GM18498 (cell line): Measurements from ENCODE around the gene STK40.

Experiments used
- ATAC-seq: cut with Tn5 transposase; IDR thresholded peaks from one replicate; pipeline ENCODE4 v1.9.1; 2021; ENCODE audit warnings: mild to moderate bottlenecking, moderate library complexity; ENCODE audit not compliant: unreplicated experiment

Gene STK40

DNA sequence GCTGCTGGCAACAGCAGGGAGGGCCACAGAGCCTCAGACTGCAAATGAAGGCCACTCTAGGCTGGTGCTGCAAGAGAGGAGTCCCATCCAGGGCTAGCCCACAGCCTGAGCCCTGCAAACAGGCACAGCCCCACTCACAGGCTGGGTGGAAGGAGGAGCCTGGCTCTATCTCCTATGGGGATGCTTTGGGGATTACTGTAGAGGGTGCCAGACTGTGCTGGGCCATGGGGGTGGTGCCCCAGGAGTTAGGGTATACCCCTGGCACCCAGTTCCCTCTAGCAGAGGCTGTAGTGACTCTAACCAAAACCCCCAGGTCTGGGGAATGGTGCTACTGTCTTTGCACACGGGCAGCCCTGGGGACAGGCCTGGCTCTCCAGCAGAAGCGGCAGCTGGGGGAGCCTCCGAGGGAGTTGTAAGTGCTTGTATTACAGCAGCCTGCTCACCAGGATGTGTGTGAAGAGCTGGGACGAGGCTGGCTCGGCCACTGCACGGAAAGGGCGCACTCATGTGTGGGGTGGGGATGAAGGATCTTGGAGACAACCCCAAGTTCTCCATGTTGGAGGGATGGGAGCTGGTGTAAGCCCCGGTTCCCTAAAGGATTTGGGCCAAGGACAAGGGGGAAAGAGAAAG is 38.9 kb downstream of the STK40 start:
- no peak for ATAC-seq

DNA sequence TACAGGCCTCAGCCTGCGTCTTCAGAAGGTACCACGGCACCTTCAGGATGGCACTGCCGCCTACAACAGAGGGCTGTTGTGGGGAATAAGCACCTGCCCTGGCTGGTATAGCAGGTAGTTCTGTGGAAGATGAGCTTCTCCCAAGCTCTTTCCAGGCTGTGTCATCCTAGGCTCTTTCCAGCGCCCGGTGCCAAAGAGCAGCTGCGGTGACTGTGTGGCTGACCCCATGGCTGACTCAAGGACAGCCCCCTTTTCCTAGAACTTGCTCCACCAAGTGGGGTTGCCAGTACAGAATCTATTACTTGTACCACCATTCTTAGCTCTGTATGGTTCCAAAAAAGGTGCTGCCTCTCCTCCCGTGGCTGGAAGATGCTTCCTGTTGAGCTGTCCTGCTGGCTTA is 40.4 kb downstream of the STK40 start:
- no peak for ATAC-seq

DNA sequence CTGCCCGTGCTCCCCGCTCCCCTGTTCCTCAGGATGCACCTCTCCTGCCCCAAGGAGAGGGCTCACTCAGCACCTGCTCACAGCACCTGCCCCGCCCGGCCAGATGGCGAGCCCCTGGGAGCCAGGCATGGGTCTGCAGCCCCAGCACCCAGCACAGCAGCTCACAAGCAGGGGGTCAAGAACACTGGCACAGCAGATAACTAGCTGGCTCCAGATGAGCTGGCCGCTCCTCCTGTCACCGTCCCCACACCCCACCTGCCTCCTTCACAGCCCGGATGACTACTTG is 41.4 kb downstream of the STK40 start:
- ATAC-seq: no peak

DNA sequence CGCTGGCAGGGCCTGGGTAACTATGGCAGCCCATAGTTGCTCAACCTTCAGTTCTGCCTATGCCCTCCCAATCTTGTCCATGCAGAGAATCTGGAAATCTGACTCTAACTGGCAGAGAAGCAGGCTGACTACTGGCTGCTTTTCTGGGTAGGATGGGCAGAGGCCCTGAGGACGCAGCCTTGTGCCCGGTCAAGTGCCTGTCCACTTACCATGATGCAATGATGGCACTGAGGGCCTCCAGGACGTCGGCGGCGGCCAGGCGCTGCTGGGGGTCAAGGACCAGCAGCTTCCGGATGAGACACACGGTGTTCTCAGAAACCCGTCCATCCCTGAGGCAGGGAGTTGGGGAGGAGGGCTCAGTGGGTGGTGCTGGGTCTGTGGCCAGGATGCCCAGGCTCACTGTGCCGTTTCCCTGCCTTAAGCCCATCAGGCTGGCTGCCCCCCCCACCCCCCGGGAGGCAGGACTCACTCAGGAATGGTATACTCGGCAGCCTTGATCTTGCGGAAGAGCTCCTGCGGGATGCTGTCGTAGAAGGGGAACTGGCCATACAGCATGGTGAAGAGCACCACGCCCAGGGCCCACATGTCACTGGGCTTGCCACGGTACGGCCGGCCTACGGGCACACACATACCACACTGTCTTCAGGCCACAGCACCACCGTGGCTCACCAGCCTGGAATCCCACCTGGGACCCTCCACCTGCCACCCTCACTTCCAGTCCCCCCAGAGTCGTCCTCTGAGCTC is 41.9 kb downstream of the STK40 start:
- no peak for ATAC-seq

DNA sequence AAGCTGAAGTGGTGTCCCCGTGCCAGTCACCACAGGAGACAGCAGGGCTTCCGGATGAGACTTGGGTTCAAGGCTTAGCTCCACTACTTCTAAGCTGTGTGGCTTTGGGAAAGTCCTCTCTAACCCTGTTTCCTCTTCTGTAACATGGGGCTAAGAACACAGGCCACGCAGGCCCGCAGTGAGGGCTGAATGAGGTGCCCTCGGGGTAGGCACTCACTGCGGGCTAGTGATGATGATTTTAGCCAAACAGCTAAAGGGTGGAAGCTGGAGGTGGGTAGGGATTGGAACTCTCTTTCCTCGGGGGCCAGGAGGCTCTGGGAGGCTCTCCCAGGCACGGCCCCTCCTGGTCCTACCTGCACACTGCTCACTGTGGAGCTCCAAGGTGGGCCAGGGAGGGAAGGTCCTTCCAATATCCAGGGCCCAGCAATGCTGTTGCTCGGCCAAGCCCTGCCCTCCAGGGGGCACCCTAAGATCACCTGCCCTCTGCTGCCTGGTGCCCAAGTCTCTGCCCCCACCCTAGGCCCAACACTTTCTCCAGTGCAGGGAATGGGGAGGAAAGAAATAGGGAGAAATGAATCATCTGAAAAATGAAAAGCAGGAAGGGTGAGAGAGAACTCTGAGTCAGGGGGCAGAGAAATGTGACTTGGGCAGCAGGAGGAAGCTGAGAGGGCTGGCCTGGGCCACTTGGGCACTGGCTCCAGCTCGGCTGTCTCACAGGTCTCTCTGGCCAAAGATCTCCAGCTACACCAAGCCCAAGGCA is 43.1 kb downstream of the STK40 start:
- no peak for ATAC-seq

DNA sequence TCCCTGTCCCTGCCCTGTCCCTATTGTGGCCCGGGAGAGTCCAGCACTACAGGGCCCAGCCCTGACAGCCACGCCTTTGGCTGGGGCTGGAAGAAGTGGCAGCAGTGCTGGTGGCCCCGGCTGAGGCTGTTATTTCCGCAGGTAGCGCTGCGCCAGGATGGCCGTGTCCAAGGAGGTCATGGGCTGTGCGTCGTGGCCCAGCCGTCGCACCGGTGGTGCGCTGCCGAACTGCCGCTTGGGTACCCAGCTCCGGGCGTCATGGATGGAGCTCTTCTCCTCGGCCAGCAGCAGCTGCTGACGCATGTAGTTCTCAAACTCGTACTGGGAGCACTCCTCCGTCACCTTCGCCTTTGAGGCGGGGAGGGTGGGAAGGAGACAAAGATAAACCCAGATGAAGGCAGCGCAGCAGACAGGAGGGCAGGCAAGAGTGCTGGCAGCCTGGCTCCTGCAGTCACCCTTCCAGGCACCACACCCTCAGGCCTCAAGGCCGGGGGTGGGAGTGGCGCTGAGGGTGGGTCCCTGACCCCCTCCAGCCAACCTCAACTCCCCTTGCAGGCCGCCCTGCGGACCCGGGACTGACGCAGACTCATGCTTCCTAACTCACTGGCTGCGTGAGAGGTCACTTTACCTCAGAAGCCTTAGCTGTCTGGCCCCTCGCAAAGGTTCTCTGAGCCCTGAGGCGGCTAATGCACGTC is 44.0 kb downstream of the STK40 start:
- no peak for ATAC-seq

DNA sequence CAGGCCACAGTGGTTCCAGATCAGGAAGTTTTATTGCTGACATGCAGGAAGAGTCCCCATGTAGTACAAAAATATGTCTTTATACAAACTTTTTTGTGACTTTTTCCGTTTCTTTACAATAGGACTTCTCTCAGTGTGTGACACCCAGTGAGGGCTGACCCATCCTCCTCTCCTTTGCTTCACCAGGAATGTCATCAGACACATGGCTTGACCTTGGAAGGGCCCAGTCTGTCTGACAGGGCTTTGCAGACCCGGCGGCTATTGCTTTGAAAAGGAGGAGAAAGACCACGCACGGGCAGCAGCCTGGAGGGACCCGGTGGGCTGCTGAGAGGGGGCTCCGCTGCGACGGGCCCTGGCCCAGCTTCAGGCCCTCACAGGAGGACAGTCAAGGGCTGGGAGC is 46.1 kb downstream of the STK40 start:
- no peak for ATAC-seq

DNA sequence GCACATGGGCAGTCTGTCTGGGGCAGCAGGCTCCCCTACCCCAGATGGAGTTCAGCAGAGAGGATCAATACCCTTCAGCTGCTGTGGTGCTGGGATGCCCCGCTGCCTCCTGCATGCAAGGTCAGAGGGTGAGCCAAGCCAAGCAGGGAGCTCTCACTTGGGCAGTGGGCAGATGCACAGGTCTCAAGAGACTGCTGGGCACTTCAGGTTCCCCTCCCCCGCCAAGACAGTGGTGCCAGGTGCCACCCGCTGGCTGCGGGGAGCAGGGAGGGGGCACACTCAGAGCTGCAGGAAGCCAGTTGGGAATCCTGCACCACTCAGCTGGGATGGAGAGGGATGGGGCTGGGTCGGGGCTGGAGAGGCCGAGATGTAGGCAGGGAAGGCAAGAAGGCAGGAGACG is 46.5 kb downstream of the STK40 start:
- ATAC-seq: no peak

DNA sequence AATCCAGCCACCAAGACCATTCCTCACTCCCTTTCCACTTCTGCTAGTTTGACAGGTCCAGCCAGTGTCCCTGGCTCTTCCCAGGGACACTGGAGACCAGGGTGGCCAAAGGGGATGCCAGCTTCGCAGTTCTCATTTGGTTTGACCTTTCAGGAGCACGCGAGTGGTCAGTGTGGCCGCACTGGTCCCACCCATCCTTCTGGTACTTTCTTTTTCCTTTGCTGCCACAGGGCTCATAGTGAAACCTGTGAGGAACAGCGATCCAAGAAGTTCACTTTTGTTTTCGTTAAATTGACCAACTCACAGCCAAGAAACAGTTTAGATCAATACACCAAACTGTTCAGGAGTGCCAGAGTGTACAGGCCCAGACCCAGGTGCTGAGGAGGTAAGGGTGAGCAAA is 47.9 kb downstream of the STK40 start:
- ATAC-seq: no peak

DNA sequence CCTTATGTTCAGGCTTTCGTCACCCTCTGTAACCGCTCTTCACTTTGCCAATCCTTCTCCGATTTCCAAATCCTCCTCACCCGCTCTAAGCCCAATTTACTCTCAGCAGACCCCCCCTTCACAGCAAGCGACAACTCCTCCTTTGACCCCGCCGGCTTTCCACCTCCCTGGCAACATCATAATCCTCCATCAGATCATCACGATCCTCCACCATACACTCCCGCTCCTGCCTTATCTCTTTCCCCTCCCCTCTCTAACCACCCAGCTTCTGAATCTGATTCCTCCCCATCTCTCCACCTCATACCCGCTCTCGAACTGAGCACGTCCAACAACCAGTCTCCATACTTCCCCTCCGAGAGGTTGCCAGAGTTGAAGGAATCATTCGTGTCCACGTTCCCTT is 54.8 kb downstream of the STK40 start:
- no peak for ATAC-seq

DNA sequence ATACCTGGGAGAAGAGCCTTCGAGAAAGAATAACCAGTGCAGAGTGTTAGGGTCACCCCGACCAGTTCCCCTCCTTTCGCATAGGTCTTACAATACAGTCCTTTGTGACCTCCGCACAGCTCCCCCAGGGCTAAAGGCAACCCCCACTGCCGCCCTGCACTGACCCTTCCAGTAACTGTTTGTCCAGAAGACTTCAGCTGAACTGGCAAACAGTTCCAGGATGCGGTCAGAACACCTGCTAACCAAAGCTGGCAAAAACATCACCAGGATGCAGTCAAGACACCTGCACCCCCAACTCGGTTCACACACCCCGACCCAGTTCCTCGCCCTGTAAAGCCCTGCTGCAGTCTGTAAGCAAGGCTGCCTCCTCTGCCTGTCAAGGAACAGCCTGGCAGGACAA is 55.9 kb downstream of the STK40 start:
- no peak for ATAC-seq

DNA sequence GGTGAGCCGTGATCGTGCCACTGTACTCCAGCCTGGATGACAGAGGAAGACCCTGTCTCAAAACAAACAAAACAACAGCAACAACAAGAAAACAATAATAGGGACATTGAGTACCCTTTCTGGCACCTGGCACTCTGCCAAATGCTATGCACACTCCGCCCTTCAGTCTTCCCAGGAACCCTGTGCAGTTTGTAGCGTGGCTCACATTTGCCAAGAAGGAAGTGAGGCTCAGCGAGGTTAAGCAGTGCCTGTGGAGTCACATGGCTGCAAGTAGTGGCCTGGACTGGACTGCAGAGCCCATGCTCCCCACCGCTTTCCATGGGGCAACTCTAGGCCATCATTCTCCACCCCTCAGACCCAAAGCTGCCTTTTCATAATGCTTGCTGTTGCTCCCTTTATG is 57.0 kb downstream of the STK40 start:
- ATAC-seq: no peak

DNA sequence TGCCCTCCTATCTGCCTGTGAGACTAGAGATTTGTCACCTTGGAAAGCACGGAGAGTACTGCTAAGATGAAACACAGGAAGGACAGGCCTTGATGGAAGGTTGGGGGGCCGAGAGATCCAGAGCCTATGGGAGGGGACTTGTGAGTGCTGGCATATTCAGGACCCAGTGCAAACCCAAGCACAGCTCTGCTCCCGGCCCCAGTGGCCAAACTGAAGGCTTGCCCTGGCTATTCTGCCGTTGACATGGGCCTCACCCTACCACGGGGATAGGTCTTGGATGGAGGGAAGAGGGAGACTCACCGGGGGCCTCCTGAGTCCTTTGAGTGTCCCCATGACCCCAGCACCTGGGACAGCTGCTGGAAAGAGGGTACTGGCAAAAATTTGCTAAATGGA is 57.6 kb downstream of the STK40 start:
- ATAC-seq: no peak

DNA sequence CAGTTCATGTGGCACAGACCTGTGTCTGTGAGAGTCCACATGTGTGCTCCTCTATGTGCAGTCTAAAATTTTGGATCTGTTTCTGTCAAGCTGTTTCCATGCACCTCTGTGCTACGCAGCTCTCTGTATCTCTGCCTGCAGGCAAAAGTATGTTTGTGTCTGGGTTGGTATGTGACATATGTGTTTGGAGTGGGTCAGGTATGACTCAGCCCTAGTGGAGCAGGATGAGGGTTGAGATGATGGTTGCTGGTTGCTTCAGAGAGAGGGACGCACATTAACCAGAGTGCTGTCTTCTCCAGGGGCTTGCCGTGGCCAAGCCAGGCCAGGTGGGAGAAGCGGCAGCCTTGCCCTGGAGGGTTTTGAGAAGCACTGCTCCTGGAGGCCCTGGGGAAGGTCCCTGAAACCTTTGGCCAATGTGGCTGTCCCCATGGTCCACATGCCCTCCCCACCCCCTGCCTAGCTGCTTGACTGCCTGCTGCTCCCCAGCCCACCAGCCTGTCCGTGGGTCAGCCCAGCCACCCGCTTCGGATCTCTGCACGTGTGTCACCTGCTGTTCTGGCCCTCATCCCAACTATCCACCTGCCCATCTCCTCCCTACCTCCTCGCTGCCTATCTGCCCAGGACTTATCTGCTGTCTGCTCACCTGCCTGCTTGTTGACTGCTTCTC is 58.2 kb downstream of the STK40 start:
- no peak for ATAC-seq

DNA sequence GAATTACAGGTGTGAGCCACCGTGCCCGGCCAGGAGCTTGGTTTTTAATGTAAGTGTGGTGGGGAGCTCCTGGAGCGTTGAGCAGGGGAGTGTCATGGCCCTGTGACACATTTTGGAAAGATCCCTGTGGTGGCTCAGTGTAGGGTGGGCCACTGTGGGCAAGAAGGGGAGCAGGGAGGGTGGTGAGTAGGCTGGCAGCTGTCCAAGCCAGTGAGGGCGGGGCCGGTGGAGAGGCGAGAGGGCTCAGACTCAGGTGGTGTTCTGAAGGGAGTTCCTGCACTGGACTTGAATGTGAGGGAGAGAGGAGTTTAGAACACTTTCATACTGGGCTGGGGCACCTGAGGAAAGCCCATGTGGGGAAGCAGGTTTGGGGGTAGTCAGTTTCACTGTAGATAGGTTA is 59.2 kb downstream of the STK40 start:
- ATAC-seq: no peak

DNA sequence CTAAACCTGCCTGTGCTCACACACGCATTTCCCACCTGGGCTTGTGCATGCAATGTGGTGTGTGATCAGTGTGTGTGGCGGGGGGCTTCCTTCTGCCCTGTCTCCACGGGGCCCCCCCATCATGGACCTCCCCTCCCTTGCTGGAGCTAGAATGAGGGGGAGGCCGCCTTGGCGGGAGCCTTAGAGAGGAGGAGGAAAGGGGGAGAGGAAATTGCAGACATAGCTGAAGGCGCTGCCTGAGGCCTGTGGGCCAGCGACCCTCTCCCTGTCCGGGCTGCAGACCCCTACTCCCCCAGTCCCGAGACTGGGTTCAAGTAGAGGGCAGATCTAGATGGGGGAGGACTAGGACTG is 61.4 kb downstream of the STK40 start:
- ATAC-seq: no peak

DNA sequence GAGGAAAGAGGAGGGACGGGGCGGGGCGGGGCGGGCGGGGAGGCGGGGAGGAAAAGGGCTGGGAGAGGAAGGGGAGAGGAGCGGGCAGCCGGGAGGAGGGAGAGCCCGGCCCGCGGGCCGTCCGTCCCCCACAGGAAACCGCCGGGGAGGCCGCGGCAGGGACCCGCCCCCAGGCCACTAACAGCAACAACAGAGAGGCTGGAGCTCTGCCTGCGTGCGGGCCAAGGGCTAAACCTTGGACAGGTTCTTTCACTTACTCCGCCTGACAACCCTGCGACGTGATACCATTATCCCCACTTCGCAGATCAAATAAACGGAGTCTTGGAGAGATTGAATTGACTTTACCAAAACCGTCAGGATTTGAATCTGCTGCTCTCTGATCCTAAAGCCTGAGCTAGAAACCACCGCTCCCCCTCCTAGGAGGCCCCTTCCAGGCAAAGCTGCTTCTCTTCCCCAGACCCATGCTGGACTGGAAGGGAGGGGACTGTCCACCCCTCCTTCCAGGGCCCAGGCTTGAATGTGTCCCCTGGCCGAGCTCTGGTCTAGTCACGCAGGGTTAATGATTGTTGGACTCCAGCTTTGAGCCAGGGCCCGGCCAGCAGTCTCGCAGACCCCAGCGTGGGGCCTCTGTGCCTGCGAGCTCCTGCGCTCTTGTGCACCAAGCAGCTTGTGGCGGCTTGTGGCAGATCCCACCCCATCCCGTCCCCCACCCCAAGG is 61.9 kb downstream of the STK40 start, which contains the start of gene EVA1B:
Gene EVA1B, minus strand, starts transcription at position 10 of the 717 bp plus-strand sequence. CDS start 608 bp downstream, outside the sequence.
- ATAC-seq: peak; percentile 57

DNA sequence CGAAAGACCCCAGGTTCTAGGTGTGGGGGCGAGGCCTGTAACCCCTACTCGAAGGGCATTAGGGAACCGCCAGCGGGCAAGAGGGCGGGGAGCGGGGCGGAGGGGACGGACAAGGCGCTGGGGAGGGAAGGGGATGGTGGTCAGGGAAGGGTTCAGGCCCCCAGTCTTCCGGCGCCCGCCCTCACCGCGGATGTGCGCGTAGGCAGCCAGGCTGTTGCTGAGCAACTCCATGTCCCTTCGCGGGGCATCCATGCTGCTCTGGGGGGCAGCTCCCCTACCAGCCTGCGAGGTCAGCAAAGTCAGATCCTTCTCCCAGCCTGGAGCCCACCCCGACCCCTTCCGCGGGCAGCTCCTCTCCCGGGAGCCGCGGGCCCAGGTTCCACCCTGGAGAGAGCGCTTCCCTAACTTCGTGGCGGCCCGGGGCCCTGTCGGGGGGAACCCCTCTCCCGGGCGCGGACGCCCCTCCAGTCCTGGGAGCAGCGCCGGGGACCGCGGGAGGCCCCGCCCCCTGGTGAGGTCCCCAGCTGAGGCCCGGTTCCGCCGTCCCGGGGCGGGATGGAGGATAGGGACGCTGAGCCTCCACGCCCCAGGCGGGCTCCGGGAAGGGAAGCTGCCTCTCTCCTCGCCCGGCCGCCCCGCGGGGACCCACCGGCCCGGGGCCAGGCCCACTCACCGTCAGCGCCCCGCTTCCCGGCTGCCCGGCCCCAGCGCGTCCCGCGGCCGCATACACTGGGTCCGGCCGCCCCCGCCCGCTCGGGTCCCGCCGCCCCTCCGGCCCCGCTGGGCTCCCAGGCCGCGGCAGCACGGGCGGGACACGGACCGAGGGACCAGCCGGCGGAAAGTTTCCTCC is 62.7 kb downstream of the STK40 start:
- peak; percentile 43 for ATAC-seq

DNA sequence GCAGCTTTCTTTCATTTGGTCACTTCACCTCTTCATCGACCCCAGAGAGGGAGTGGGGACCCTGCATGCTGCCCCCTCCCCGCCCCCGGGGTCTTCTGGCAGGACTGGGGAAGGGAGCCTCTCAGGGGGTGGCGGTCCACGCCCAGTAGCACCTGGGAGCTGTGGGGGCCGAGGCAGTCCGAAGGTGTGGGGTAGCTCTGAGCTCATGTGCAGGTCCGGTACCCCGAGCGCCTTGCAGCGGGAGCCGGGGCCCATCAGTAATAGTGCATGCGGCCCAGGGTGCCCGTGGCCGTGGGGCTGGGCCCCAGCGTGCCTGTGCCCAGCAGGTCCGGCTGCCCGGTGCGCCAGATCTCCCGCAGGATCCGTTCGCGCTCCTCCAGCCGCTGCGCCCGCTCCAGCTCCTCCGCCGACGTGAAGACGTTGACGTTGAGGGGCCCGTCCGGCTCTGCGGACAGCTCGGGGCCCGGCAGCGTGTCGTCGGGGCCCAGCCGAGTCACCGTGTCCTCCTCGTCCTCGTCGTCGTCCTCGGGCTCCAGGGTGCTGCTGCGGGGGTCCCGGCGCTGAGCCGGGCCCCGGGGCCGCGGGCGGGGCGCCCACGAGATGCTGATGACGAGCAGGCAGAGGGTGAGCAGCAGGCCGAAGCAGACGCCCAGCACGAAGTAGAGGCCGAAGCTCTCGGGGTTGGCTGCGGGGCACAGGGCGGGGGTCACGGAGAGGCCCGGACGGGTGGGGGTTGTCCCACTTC is 63.5 kb downstream of the STK40 start:
- ATAC-seq: no peak
